DND-41 (cell line): Measurements from ENCODE around the gene TGIF2.
A peak's percentile ranks its signal among the peaks of the same experiment; 100 is the strongest.

Source experiments
- ATAC-seq: fragments of 200-7000 bp; cut with Tn5 transposase; 3 replicates; pipeline ENCODE4 v1.9.1; 2021; ENCODE audit warnings: low read depth; ENCODE audit not compliant: insufficient read depth
- DNase-seq: peaks from one replicate; pipeline ENCODE4 v3.0.0-alpha.2; 2020
- H2AFZ ChIP-seq: 2 replicates; pipeline ENCODE4 v1.6.0; 2012; ENCODE audit warnings: low read depth, low read length
- H3K27ac ChIP-seq: 2 replicates; pipeline ENCODE4 v1.5.1; 2012; ENCODE audit warnings: low read length, inconsistent platforms
- H3K27me3 ChIP-seq: fragments of 200-600 bp; sonication (generic); 2 replicates; pipeline ENCODE4 v1.6.0; 2012; ENCODE audit warnings: low read length, mild to moderate bottlenecking, inconsistent platforms; ENCODE audit not compliant: insufficient read depth, poor library complexity
- H3K36me3 ChIP-seq: 2 replicates; pipeline ENCODE4 v1.5.1; 2012; ENCODE audit warnings: low read length, inconsistent platforms; ENCODE audit not compliant: insufficient read depth
- H3K4me1 ChIP-seq: 2 replicates; pipeline ENCODE4 v1.5.1; 2012; ENCODE audit warnings: mild to moderate bottlenecking, low read length; ENCODE audit not compliant: insufficient read depth
- H3K4me2 ChIP-seq: 2 replicates; pipeline ENCODE4 v1.6.0; 2012; ENCODE audit warnings: mild to moderate bottlenecking, moderate library complexity, low read length, inconsistent platforms; ENCODE audit not compliant: insufficient read depth
- H3K4me3 ChIP-seq, 2 experiments: fragments of 200-600 bp in 1 of 2; shearing (Covaris generic) in 1 of 2; 2 replicates each; pipeline ENCODE4 v1.5.1; 2012 to 2016; ENCODE audit warnings: inconsistent platforms in 2 of 2, low read length in 2 of 2, mild to moderate bottlenecking in 2 of 2, low read depth in 1 of 2, moderate library complexity in 1 of 2
- H3K79me2 ChIP-seq: 2 replicates; pipeline ENCODE4 v1.6.0; 2012; ENCODE audit warnings: low read length, inconsistent platforms; ENCODE audit not compliant: insufficient read depth
- H3K9ac ChIP-seq: 2 replicates; pipeline ENCODE4 v1.6.0; 2012; ENCODE audit warnings: low read depth, mild to moderate bottlenecking, inconsistent platforms, low read length, moderate library complexity
- H3K9me3 ChIP-seq: 2 replicates; pipeline ENCODE4 v1.5.1; 2012; ENCODE audit warnings: low read length, moderate library complexity, mild to moderate bottlenecking, inconsistent platforms; ENCODE audit not compliant: insufficient read depth, severe bottlenecking
- H4K20me1 ChIP-seq: 2 replicates; pipeline ENCODE4 v1.6.0; 2012; ENCODE audit warnings: low read length; ENCODE audit not compliant: insufficient read depth
- EZH2 ChIP-seq: IDR thresholded peaks from 3 replicates; pipeline ENCODE4 v1.6.1; 2012; ENCODE audit warnings: borderline replicate concordance, low read depth, mild to moderate bottlenecking, moderate library complexity, low read length, inconsistent platforms; ENCODE audit not compliant: severe bottlenecking
- TF ChIP-seq, protein P1 (sequence below): IDR thresholded peaks from 2 replicates; pipeline ENCODE4 v1.5.1; 2012; ENCODE audit warnings: borderline replicate concordance, low read length, moderate library complexity, mild to moderate bottlenecking; ENCODE audit not compliant: poor library complexity, severe bottlenecking; ENCODE audit errors: extremely low read depth

Gene TGIF2

DNA sequence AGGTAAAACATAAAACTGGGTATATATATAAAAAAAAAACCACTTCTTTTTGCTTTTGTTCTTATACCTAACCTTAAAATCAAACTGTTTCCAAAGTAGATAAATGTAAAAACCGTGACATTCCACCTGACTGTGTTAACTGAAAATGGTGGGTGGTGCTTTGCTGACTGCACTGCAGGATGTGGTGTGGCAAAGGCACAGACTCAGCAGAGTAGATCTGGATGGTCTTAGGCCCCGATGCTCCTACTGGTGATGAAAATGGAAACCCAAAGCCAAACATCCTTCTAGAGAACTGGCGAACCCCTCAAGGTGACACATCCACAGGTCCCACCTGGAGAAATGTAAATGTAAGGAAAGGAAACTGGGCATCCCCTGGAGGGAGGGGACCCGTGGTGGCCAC lies 8.9 kb downstream of the TGIF2 start:
- Histone ChIP-seq H3K4me1 (no peaks in the 10 kb centered on the region), H3K9me3 (no peaks in the 10 kb centered on the region), H3K4me3 (no peak overlapping the region), H4K20me1 (peaks cover 48% of the 10 kb centered on the region), H2AFZ (no peak overlapping the region), H3K27ac (no peak overlapping the region), H3K4me2 (no peak overlapping the region), H3K36me3 (peaks cover 89% of the 10 kb centered on the region), H3K27me3 (no peaks in the 10 kb centered on the region), H3K9ac (no peak overlapping the region), H3K79me2 (peaks cover 42% of the 10 kb centered on the region)
- DNase-seq (no peak), ATAC-seq (0 out of 3 replicates have a peak, but pooled peaks have one; percentile 36)
- no peak for TF ChIP-seq EZH2
- TF ChIP-seq, protein P1, sequence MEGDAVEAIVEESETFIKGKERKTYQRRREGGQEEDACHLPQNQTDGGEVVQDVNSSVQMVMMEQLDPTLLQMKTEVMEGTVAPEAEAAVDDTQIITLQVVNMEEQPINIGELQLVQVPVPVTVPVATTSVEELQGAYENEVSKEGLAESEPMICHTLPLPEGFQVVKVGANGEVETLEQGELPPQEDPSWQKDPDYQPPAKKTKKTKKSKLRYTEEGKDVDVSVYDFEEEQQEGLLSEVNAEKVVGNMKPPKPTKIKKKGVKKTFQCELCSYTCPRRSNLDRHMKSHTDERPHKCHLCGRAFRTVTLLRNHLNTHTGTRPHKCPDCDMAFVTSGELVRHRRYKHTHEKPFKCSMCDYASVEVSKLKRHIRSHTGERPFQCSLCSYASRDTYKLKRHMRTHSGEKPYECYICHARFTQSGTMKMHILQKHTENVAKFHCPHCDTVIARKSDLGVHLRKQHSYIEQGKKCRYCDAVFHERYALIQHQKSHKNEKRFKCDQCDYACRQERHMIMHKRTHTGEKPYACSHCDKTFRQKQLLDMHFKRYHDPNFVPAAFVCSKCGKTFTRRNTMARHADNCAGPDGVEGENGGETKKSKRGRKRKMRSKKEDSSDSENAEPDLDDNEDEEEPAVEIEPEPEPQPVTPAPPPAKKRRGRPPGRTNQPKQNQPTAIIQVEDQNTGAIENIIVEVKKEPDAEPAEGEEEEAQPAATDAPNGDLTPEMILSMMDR: no peak

DNA sequence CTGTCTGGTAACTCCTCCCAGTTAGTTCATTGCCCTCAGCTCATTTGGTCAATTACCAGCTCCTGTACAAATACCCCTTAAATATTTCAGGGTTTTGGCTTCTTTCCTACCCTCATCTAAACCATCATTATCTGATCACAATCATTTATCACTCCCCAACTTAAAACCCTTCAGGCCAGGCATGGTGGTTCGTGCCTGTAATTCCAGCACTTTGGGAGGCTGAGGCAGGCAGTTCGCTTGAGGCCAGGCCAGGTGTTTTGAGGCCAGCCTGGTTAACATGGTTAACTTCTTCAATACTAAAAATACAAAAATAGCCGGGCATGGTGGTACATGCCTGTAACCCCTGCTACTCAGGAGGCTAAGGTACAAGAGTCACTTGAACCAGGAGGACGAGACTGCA lies 9.4 kb downstream of the TGIF2 start:
- peaks cover 91% of the 10 kb centered on the region for H3K36me3 ChIP-seq
- peaks cover 39% of the 10 kb centered on the region for H3K79me2 ChIP-seq

DNA sequence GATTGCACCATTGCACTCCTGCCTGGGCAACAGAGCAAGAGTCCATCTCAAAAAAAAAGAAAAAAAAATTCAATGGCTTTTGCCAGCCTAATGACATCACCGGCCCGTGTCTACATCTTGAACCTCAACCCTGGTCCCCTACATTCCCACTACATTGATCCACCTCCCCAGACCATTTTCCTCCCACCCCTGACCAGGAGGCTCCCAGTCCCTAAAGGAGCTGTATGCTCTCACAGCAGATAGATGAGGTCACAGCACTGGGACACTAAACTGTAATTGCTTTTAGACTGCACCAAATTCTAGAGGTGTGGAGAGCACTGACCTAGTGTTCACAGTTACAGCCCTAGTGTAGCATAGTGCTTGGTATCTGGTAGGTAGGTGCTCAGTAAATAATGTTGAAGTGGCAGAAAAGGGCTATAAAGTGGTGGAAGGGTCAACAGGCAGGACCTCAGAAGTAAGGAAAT lies 10.7 kb downstream of the TGIF2 start:
- Histone ChIP-seq H3K27me3 (no peaks in the 10 kb centered on the region), H3K4me3 (no peak overlapping the region), H3K9me3 (no peaks in the 10 kb centered on the region), H3K9ac (no peak overlapping the region), H3K36me3 (peaks cover 91% of the 10 kb centered on the region), H3K4me2 (no peak overlapping the region), H3K27ac (no peak overlapping the region), H4K20me1 (peaks cover 40% of the 10 kb centered on the region; the same call in 1 of the 2 replicates), H3K4me1 (no peaks in the 10 kb centered on the region), H2AFZ (no peak overlapping the region), H3K79me2 (peaks cover 27% of the 10 kb centered on the region)
- DNase-seq (no peak), ATAC-seq (no peak)
- TF ChIP-seq, protein P1: no peak

More for the DNA sequence above, 9.4 kb downstream of the TGIF2 start:
- no peak overlapping the region for H3K27ac ChIP-seq
- H3K9ac ChIP-seq: no peak overlapping the region
- no peak overlapping the region for H2AFZ ChIP-seq
- ATAC-seq: no peak
- no peak overlapping the region for H3K4me2 ChIP-seq
- H3K27me3 ChIP-seq: no peaks in the 10 kb centered on the region
- TF ChIP-seq EZH2: no peak
- TF ChIP-seq, protein P1: no peak
- no peaks in the 10 kb centered on the region for H3K4me1 ChIP-seq
- no peak for DNase-seq
- no peak overlapping the region for H3K4me3 ChIP-seq
- H3K9me3 ChIP-seq: no peaks in the 10 kb centered on the region
- H4K20me1 ChIP-seq: peaks cover 47% of the 10 kb centered on the region
